Colonic mucosa (tissue), 4 donors: ENCODE measurements around the gene SAMD4B. TPM values are rescaled to one million over a fixed set of nuclear protein-coding genes. Genes with fewer than 3 reads are reported as not detected.

ENCODE experiments used
- DNase-seq: peaks from one replicate; pipeline ENCODE4 v3.0.0-alpha.2; 2020
- H3K27ac ChIP-seq: fragments of 200-600 bp; one replicate; pipeline ENCODE4 v1.8.0; 2021
- H3K27me3 ChIP-seq: fragments of 200-600 bp; one replicate; pipeline ENCODE4 v1.8.0; 2021
- H3K36me3 ChIP-seq: fragments of 200-600 bp; one replicate; pipeline ENCODE4 v1.8.0; 2021
- H3K4me1 ChIP-seq: fragments of 200-600 bp; one replicate; pipeline ENCODE4 v1.8.0; 2021; ENCODE audit warnings: mild to moderate bottlenecking
- H3K4me3 ChIP-seq: fragments of 200-600 bp; one replicate; pipeline ENCODE4 v1.8.0; 2021
- H3K9ac ChIP-seq, 2 donors: one replicate each; pipeline ENCODE4 v1.7.0; 2013; ENCODE audit warnings: control low read depth in 2 of 2, low read depth in 2 of 2, low read length in 2 of 2
- H3K9me3 ChIP-seq: fragments of 200-600 bp; one replicate; pipeline ENCODE4 v1.8.0; 2021
- CTCF ChIP-seq: fragments of 200-600 bp; IDR thresholded peaks from one replicate; pipeline ENCODE4 v1.8.0; 2022; ENCODE audit warnings: antibody characterized with exemption, mild to moderate bottlenecking
- intact Hi-C: fragments of 100-400 bp; cut with DNase I; formaldehyde crosslinking; loops from one replicate; pipeline ENCODE4 v1.14.1; 2022
- total RNA-seq, 2 donors: library from RNA; stranded (reverse); fragmentation: NEBNext Ultra II Directional in 1 of 2; extraction: Animal tissue kit (Norgen Biotek cat#: 25700) in 1 of 2; gene quantifications; one replicate each; pipeline ENCODE4 v1.2.1, GENCODE V29; 2021
- donor health status: healthy.
- donor health status: DM: no; HTN: no; CAD: no.
- donor health status: DM: no; HTN: no; CAD: no.

The SAMD4B gene
- total RNA-seq, 2 donors from 2014 or later: 63.9 to 73.7 TPM

GRCh38 chr19:39402346-39403300 is 60.4 kb downstream of the SAMD4B start:
- H3K36me3 ChIP-seq: peaks cover 2% of the 10 kb centered on the region
- TF ChIP-seq CTCF: no peak
- no peaks in the 10 kb centered on the region for H3K9me3 ChIP-seq
- peak; percentile 93 for DNase-seq
- H3K27ac ChIP-seq: peak overlapping the region; percentile 100
- H3K9ac ChIP-seq: peak overlapping the region; percentile 88 to 96
- H3K4me3 ChIP-seq: peak overlapping the region; percentile 34
- peaks cover 24% of the 10 kb centered on the region for H3K4me1 ChIP-seq
- intact Hi-C loops: no loop called here
- no peaks in the 10 kb centered on the region for H3K27me3 ChIP-seq

- no peak for TF ChIP-seq CTCF
- intact Hi-C loops: no loop called here
- Histone ChIP-seq H3K27ac (peak overlapping the region; percentile 100), H3K4me3 (peak overlapping the region; percentile 34), H3K9me3 (no peaks in the 10 kb centered on the region), H3K4me1 (peaks cover 18% of the 10 kb centered on the region), H3K36me3 (peaks cover 10% of the 10 kb centered on the region), H3K9ac (peak overlapping the region; percentile 88 to 96), H3K27me3 (no peaks in the 10 kb centered on the region)
- peak; percentile 97 for DNase-seq
These were observed 61.4 kb downstream of the SAMD4B start for GRCh38 chr19:39403331-39404312.

GRCh38 chr19:39405261-39405957 is 63.2 kb downstream of the SAMD4B start:
- Histone ChIP-seq H3K27ac (peak overlapping the region; percentile 100), H3K4me3 (peak overlapping the region; percentile 96), H3K36me3 (peaks cover 10% of the 10 kb centered on the region), H3K4me1 (peaks cover 12% of the 10 kb centered on the region), H3K9ac (peak overlapping the region in 1 of 2 donors; percentile 49), H3K27me3 (no peaks in the 10 kb centered on the region), H3K9me3 (no peaks in the 10 kb centered on the region)
- no peak for DNase-seq
- no peak for TF ChIP-seq CTCF
- intact Hi-C loops: no loop called here

GRCh38 chr19:39405958-39406655 is 63.9 kb downstream of the SAMD4B start:
- peak overlapping the region; percentile 84 to 92 for H3K9ac ChIP-seq
- H3K4me1 ChIP-seq: peaks cover 19% of the 10 kb centered on the region
- intact Hi-C loops: no loop called here
- no peaks in the 10 kb centered on the region for H3K9me3 ChIP-seq
- peak; percentile 78 for DNase-seq
- H3K27me3 ChIP-seq: no peaks in the 10 kb centered on the region
- H3K4me3 ChIP-seq: peak overlapping the region; percentile 96
- TF ChIP-seq CTCF: no peak
- H3K36me3 ChIP-seq: peaks cover 10% of the 10 kb centered on the region
- H3K27ac ChIP-seq: peak overlapping the region; percentile 100
